Kidney glomerular epithelial cell (primary cell): Measurements from ENCODE around the gene VWA1.
"Not testable (repeated sequence)": the region's sequence is repeated elsewhere in the genome, so short reads cannot be mapped to it uniquely, and the experiment has no call there.

ENCODE experiments used
- DNase-seq: peaks from one replicate; lab custom pipeline; 2025; lab: John Stamatoyannopoulos, UW

Gene VWA1

GRCh38 chr1:1424707-1425106 lies 10.8 kb upstream of the VWA1 start:
- DNase-seq = no peak

GRCh38 chr1:1425426-1425752 lies 10.1 kb upstream of the VWA1 start:
- no peak for DNase-seq

- no peak for DNase-seq
These were observed 9.6 kb upstream of the VWA1 start for GRCh38 chr1:1425753-1426495.

GRCh38 chr1:1426496-1427105 lies 8.9 kb upstream of the VWA1 start:
- DNase-seq = no peak

- DNase-seq = no peak
These were observed 8.2 kb upstream of the VWA1 start for GRCh38 chr1:1427106-1427819.

GRCh38 chr1:1427820-1428148 lies 7.7 kb upstream of the VWA1 start:
- no peak for DNase-seq

GRCh38 chr1:1428174-1428573 lies 7.3 kb upstream of the VWA1 start:
- DNase-seq = no peak

- DNase-seq = not testable (repeated sequence)
These were observed 6.5 kb upstream of the VWA1 start for GRCh38 chr1:1428967-1429366.

- no peak for DNase-seq
These were observed 5.8 kb upstream of the VWA1 start for GRCh38 chr1:1429671-1430073.

- no peak for DNase-seq
These were observed 5.1 kb upstream of the VWA1 start for GRCh38 chr1:1430114-1430982.

GRCh38 chr1:1430992-1431844 lies 4.3 kb upstream of the VWA1 start:
- no peak for DNase-seq

- DNase-seq = no peak
These were observed 3.6 kb upstream of the VWA1 start for GRCh38 chr1:1431845-1432273.

- no peak for DNase-seq
These were observed 3.1 kb upstream of the VWA1 start for GRCh38 chr1:1432274-1432950.

GRCh38 chr1:1432951-1433803 lies 2.3 kb upstream of the VWA1 start:
- peak; percentile 21 for DNase-seq

GRCh38 chr1:1433804-1434130 lies 1.7 kb upstream of the VWA1 start:
- no peak for DNase-seq

- DNase-seq = no peak
These were observed 1.2 kb upstream of the VWA1 start for GRCh38 chr1:1434131-1434823.

GRCh38 chr1:1434824-1435105 lies 725 bp upstream of the VWA1 start:
- no peak for DNase-seq

GRCh38 chr1:1435911-1436629 lies 580 bp downstream of the VWA1 start:
- DNase-seq = no peak

GRCh38 chr1:1436630-1437032 lies 1.1 kb downstream of the VWA1 start:
- DNase-seq = no peak
